Measurements from ENCODE around the gene TTC4. TPM values are rescaled to one million over a fixed set of nuclear protein-coding genes. Genes with fewer than 3 reads are reported as not detected.
"Not testable (repeated sequence)": the region's sequence is repeated elsewhere in the genome, so short reads cannot be mapped to it uniquely, and the experiment has no call there.

TTC4 gene
- total and polyA plus RNA-seq, 3 donors from 2014 or later = 25.0 to 35.3 (median 34.3) TPM

DNA sequence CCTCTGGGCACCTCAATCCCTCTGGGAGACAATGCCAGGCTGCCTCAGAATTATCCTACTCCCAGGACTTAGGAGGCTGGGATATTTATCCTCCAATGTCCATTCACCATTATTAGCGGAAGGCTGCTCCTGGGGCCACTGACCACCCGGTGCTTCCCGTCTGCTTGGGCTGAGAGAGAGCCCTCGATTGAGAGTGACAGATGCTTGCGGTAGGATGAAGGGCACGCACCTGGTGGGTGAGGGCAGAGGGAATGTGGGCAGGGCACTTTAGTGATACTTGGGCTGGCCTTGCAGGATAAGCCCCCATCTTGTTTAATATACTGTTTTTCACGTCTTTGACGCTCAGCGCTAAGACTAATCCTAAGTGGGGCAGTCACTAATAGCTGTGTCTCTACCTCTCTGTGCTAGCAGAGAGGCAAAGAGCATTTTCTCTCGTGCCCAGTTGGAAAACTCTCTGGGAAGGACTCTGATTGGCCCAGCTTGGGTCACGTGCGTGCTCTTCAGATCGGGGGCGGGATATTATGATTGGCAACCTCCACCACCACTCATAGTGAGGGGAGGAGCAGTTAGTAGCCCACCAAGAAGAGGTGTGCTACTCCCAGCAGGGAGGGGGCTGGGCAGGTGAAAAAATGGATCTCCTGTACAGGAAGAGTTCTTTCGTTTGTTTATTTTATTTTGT is 59.3 kb downstream of the TTC4 start:
- WGBS, 2 donors = 40 to 57% methylated on average over 13 to 15 of the region's 15 CpGs
- Histone ChIP-seq H3K27ac (no peak overlapping the region), H3K36me3 (ENCODE audit: low read depth, missing control alignments) (no peaks in the 10 kb centered on the region), H3K4me3 (peak overlapping the region in 1 of 2 donors; percentile 41), H3K4me1 (peaks cover 7% of the 10 kb centered on the region), H3K9me3 (no peaks in the 10 kb centered on the region), H3K27me3 (no peaks in the 10 kb centered on the region)
- intact Hi-C loops (cut with DNase I; ENCODE audit: low total_unique reads) = no loop called here
- TF ChIP-seq POLR2A (IDR thresholded peaks at IDR 0.05) (no peak), CTCF (IDR thresholded peaks at IDR 0.05) (no peak)
- DNase-seq = peak; percentile 85

DNA sequence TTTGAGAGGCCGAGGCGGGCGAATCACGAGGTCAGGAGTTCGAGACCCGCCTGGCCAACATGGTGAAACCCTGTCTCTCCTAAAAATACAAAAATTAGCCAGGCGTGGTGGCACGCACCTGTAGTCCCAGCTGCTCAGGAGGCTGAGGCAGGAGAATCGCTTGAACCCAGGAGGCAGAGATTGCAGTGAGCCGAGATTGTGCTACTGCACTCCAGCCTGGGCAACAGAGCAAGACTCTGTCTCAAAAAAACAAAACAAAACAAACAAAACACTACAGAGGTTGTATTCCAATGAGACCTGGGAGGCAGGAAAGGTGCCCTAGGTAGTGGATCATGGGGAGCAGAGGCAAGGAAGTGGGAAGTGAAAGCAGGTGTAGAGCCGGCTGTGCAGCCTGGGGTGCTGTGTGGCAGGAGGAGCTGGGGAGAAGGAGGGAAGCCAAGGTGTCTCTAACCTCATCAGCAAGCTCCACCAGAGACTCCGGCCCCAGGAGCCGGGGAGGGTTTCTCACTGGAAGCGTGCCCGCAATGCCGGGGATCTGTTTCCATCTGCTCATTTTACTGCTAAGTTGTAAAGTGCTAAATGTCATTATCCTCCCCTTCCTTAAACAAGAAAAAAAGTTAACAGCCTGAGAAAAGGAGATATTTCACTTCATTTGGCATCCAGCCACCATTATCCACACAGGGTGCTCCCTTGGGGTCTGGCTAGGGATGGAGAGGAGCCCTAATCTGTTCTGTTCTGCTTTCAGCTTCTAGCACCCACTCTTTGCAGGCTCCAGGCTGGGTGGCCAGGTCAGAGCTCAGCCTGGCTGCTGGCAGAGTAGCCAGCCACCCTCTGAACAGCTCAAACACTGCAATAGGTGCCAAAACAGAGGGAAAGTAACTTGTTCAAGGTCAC is 60.4 kb downstream of the TTC4 start:
- H3K9me3 ChIP-seq; H3K27me3 ChIP-seq; DNase-seq; H3K4me1 ChIP-seq; H3K27ac ChIP-seq; H3K36me3 ChIP-seq (ENCODE audit: low read depth, missing control alignments); H3K4me3 ChIP-seq; intact Hi-C loops (cut with DNase I; ENCODE audit: low total_unique reads): not testable (repeated sequence)
- WGBS, 2 donors = 59 to 69% methylated on average over 16 of the region's 16 CpGs

GRCh38 chr1:54777011-54777410 is 61.4 kb downstream of the TTC4 start:
- no peak for TF ChIP-seq POLR2A (IDR thresholded peaks at IDR 0.05)
- TF ChIP-seq CTCF (IDR thresholded peaks at IDR 0.05) = no peak
- 79 to 86% methylated on average over 3 to 4 of the region's 4 CpGs for WGBS, 2 donors
- no peak for DNase-seq
- Histone ChIP-seq H3K27ac (no peak overlapping the region), H3K4me1 (peaks cover 7% of the 10 kb centered on the region), H3K9me3 (no peaks in the 10 kb centered on the region), H3K4me3 (no peak overlapping the region), H3K27me3 (no peaks in the 10 kb centered on the region), H3K36me3 (ENCODE audit: low read depth, missing control alignments) (no peaks in the 10 kb centered on the region)
- intact Hi-C loops (cut with DNase I; ENCODE audit: low total_unique reads) = no loop called here

- TF ChIP-seq POLR2A (IDR thresholded peaks at IDR 0.05) (no peak), CTCF (IDR thresholded peaks at IDR 0.05) (no peak)
- intact Hi-C loops (cut with DNase I; ENCODE audit: low total_unique reads) = no loop called here
- no peak for DNase-seq
- H3K4me3 ChIP-seq = no peak overlapping the region
- H3K27ac ChIP-seq = no peak overlapping the region
- no peaks in the 10 kb centered on the region for H3K27me3 ChIP-seq
- H3K36me3 ChIP-seq (ENCODE audit: low read depth, missing control alignments) = no peaks in the 10 kb centered on the region
- WGBS, 2 donors = 80 to 81% methylated on average over 4 of the region's 4 CpGs
- H3K4me1 ChIP-seq = peaks cover 7% of the 10 kb centered on the region
- H3K9me3 ChIP-seq = no peaks in the 10 kb centered on the region
Observed at GRCh38 chr1:54777431-54777830, 61.8 kb downstream of the TTC4 start.

- 33 to 54% methylated on average over 8 to 66 of the region's 74 CpGs for WGBS, 2 donors
- Histone ChIP-seq H3K4me3 (peak overlapping the region; percentile 24 to 52), H3K9me3 (no peaks in the 10 kb centered on the region), H3K27me3 (no peaks in the 10 kb centered on the region), H3K27ac (no peak overlapping the region), H3K36me3 (ENCODE audit: low read depth, missing control alignments) (no peaks in the 10 kb centered on the region), H3K4me1 (peaks cover 9% of the 10 kb centered on the region)
- DNase-seq = no peak
- intact Hi-C loops (cut with DNase I; ENCODE audit: low total_unique reads) = no loop called here
- TF ChIP-seq CTCF (IDR thresholded peaks at IDR 0.05) = no peak
- TF ChIP-seq POLR2A (IDR thresholded peaks at IDR 0.05) = no peak
Observed at GRCh38 chr1:54781023-54781723, 65.5 kb downstream of the TTC4 start.
